ENCODE results near the gene EIF4EBP3. TPM values are rescaled to one million over a fixed set of nuclear protein-coding genes. Genes with fewer than 3 reads are reported as not detected.
A peak's percentile ranks its signal among the peaks of the same experiment; 100 is the strongest.

Gene EIF4EBP3
- total and polyA plus RNA-seq, 2 donors (not counting 3 experiments of a cell fraction or from before 2014, with no cell fraction given) = 3.7 to 7.6 TPM

DNA sequence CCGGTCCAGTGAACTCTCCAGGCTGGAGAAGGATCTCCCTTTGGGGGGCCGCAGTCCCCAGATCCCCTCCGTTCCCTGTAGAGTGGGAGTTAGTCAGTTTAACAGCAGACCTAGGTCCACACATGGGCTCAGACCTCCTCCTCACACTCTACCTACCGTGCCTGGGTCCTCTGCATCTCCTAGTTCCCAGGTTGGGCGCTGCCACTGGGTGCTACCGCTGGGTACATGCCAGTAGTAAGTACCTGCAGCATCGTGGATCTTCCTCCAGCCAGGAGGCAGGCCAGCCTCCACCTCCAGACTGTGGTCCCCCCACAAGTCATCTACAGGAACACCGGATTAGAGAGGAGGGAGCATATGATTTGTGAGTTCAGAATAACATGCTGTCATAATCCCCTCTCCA lies 16.1 kb downstream of the EIF4EBP3 start:
- H3K36me3 ChIP-seq (ENCODE audit: control insufficient read depth in 2 of 2, extremely low read depth in 1 of 2, insufficient read depth in 2 of 2, low read length in 2 of 2) = peaks cover 3 to 21% of the 10 kb centered on the region in 2 experiments
- DNase-seq (ENCODE audit: low read depth, low spot score) (no peak), FAIRE-seq (no peak)
- no peaks in the 10 kb centered on the region for H3K9me3 ChIP-seq (replicated peaks; ENCODE audit: control insufficient read depth, insufficient read depth, low read length)
- H3K4me2 ChIP-seq (ENCODE audit: insufficient read depth, low read length) = peak overlapping the region; percentile 47
- no TSS peak for BruUV-seq (replicated peaks)
- no peaks in the 10 kb centered on the region for H3K27me3 ChIP-seq (ENCODE audit: control insufficient read depth in 2 of 2, insufficient read depth in 2 of 2, low read length in 2 of 2)
- CTCF ChIA-PET = interaction anchor here (1.0 to 3.3 kb wide), 5 partner anchors 16 to 191 kb away, joined by 3 to 22 read pairs (median 6); partner anchors contain the start of genes EIF4EBP3, IK and NDUFA2
- no peak overlapping the region for H3K27ac ChIP-seq (ENCODE audit: insufficient read depth, low read depth, low read length)
- H3K79me2 ChIP-seq (ENCODE audit: control insufficient read depth, insufficient read depth, low read length) = peaks cover 9% of the 10 kb centered on the region
- dilution Hi-C loops (cut with MboI; ENCODE audit: extremely low pct_ligation_motif_present, low sequenced_read_pairs) (no loop called here), intact Hi-C loops (cut with micrococcal nuclease) (no loop called here)
- H4K20me1 ChIP-seq (replicated peaks; ENCODE audit: control insufficient read depth, extremely low read depth, insufficient read depth, low read length) = no peaks in the 10 kb centered on the region
- peak overlapping the region; percentile 56 for H2AFZ ChIP-seq (ENCODE audit: low read depth, low read length)
- no peaks in the 10 kb centered on the region for H3K9me1 ChIP-seq (replicated peaks; ENCODE audit: control insufficient read depth, extremely low read depth, insufficient read depth, low read length)
- TF ChIP-seq POLR2AphosphoS5 (IDR thresholded peaks at IDR 0.05; ENCODE audit: insufficient read depth, low read depth, low read length) (no peak), JUN (IDR thresholded peaks at IDR 0.05; ENCODE audit: borderline replicate concordance, insufficient read depth, insufficient read length, low read depth) (no peak), MYC (IDR thresholded peaks at IDR 0.05; ENCODE audit: low read depth, low read length) (no peak)
- TF ChIP-seq, protein P1, sequence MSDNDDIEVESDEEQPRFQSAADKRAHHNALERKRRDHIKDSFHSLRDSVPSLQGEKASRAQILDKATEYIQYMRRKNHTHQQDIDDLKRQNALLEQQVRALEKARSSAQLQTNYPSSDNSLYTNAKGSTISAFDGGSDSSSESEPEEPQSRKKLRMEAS (IDR thresholded peaks at IDR 0.05; ENCODE audit: insufficient read depth, insufficient read length) = no peak
- H3K4me3 ChIP-seq (replicated peaks in 1 of 3; ENCODE audit: insufficient read depth in 1 of 3, low read depth in 1 of 3, low read length in 3 of 3) = peak overlapping the region in 2 of 3 experiments; percentile 73 to 84
- peaks cover 8% of the 10 kb centered on the region for H3K4me1 ChIP-seq (ENCODE audit: control insufficient read depth, extremely low read depth, insufficient read depth, low read length)
- POLR2A ChIA-PET = no interaction called here
- peak overlapping the region; percentile 87 for H3K9ac ChIP-seq (replicated peaks; ENCODE audit: extremely low read depth, insufficient read depth, low read length)

DNA sequence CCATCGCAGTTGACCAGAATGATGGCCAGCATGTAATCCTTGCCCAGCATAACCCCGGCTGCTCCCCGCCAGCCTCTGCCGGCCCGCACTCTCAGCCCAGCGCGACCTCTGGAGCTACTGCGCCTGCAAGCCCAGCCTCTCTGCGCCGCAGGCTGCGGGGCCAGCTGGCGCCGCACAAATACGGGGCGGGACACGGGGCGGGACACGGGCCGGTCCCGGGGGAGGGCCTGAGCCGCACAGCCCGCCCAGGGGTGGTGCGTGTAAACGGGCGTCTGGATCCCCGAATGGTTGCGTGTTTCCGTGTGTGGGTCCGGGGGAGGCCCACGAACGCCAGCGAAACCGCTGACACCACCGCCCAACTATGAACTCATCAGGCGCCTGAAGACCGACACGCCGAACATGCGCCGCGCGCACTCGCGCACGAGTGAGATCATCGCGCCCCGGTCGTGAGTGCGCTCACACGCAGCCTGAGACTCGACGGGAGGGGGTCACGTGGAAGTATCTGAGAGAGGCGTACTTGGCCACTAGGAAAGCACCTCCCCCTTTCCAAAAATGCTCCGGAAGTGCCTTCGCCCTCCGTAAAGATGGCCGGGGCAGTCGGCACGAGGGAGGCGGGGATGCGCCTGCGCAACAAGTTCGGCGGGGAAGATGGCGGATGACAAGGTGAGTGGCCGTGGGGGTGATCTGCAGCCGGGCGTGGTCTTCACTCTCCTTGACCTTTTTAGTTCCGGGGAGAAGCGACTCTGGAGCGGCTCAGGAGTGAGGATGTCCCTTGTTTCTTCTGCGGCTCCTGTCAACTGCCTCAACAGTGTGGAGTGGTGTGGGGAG lies 16.9 kb downstream of the EIF4EBP3 start, which contains the start of the genes APBB3 and SLC35A4:
TSS of gene APBB3 (minus strand) at position 403 of the 828 bp plus-strand sequence. CDS start at position 50, 353 bp downstream.
TSS of gene SLC35A4 (plus strand) at position 633 of the 828 bp plus-strand sequence. CDS start 2,342 bp downstream, outside the sequence.
- TSS peak; percentile 18 for BruUV-seq (replicated peaks)
- dilution Hi-C loops (cut with MboI; ENCODE audit: extremely low pct_ligation_motif_present, low sequenced_read_pairs) = no loop called here

More for the DNA sequence above, 16.9 kb downstream of the EIF4EBP3 start, which contains the start of the genes APBB3 and SLC35A4:
- H3K79me2 ChIP-seq (ENCODE audit: control insufficient read depth, insufficient read depth, low read length) = peaks cover 9% of the 10 kb centered on the region
- peak within 1 kb of the TSS; percentile 94 for H3K4me2 ChIP-seq (ENCODE audit: insufficient read depth, low read length)
- ChIA-PET POLR2A (no interaction called here), CTCF (interaction anchor here (0.6 to 3.3 kb wide), 9 partner anchors 17 to 192 kb away, joined by 3 to 22 read pairs (median 6); partner anchors contain the start of genes CD14, EIF4EBP3, IK and NDUFA2)
- H3K9ac ChIP-seq (replicated peaks; ENCODE audit: extremely low read depth, insufficient read depth, low read length) = peak within 1 kb of the TSS; percentile 87
- TF ChIP-seq, protein P1 (IDR thresholded peaks at IDR 0.05; ENCODE audit: insufficient read depth, insufficient read length) = peak; percentile 97
- TF ChIP-seq MYC (IDR thresholded peaks at IDR 0.05; ENCODE audit: low read depth, low read length) (peak; percentile 67), POLR2A (IDR thresholded peaks at IDR 0.05; ENCODE audit: low read depth, low read length) (peak; percentile 83), FOS (IDR thresholded peaks at IDR 0.05; ENCODE audit: borderline replicate concordance, insufficient read depth, low read length) (no peak), JUN (IDR thresholded peaks at IDR 0.05; ENCODE audit: borderline replicate concordance, insufficient read depth, insufficient read length, low read depth) (peak; percentile 64), POLR2AphosphoS5 (IDR thresholded peaks at IDR 0.05; ENCODE audit: insufficient read depth, low read depth, low read length) (peak; percentile 87), EZH2 (IDR thresholded peaks at IDR 0.05; ENCODE audit: borderline replicate concordance, low read depth, low read length, severe bottlenecking) (no peak)
- DNase-seq (ENCODE audit: low read depth, low spot score) (peak; percentile 97), FAIRE-seq (peak; percentile 97)
- H3K4me3 ChIP-seq (replicated peaks in 1 of 3; ENCODE audit: insufficient read depth in 1 of 3, low read depth in 1 of 3, low read length in 3 of 3) = peak within 1 kb of the TSS; percentile 49 to 84 (median 73)
- intact Hi-C loops (cut with micrococcal nuclease) = loop anchor here (1.0 to 2.0 kb wide), 4 partner anchors 30 to 163 kb away; partner anchors contain the start of genes ANKHD1, HARS1, HARS2 and TMCO6
- no peaks in the 10 kb centered on the region for H3K9me1 ChIP-seq (replicated peaks; ENCODE audit: control insufficient read depth, extremely low read depth, insufficient read depth, low read length)
- peak within 1 kb of the TSS; percentile 78 for H2AFZ ChIP-seq (ENCODE audit: low read depth, low read length)
- H3K36me3 ChIP-seq (ENCODE audit: control insufficient read depth in 2 of 2, extremely low read depth in 1 of 2, insufficient read depth in 2 of 2, low read length in 2 of 2) = peaks cover 3 to 23% of the 10 kb centered on the region in 2 experiments
- H3K27me3 ChIP-seq (ENCODE audit: control insufficient read depth in 2 of 2, insufficient read depth in 2 of 2, low read length in 2 of 2) = no peaks in the 10 kb centered on the region
- H4K20me1 ChIP-seq (replicated peaks; ENCODE audit: control insufficient read depth, extremely low read depth, insufficient read depth, low read length) = no peaks in the 10 kb centered on the region
- peak within 1 kb of the TSS; percentile 65 for H3K27ac ChIP-seq (ENCODE audit: insufficient read depth, low read depth, low read length)
- peaks cover 8% of the 10 kb centered on the region for H3K4me1 ChIP-seq (ENCODE audit: control insufficient read depth, extremely low read depth, insufficient read depth, low read length)
- H3K9me3 ChIP-seq (replicated peaks; ENCODE audit: control insufficient read depth, insufficient read depth, low read length) = no peaks in the 10 kb centered on the region

Data from endothelial cell of umbilical vein (primary cell).